Activated naive CD4-positive, alpha-beta T cell treated with anti-CD3 and anti-CD28 coated beads, Interleukin-2, amount 50 U/mL, for 72 hours (primary cell): Measurements from ENCODE around the gene ARPC4. TPM values are rescaled to one million over a fixed set of nuclear protein-coding genes. Genes with fewer than 3 reads are reported as not detected.
A peak's percentile ranks its signal among the peaks of the same experiment; 100 is the strongest.

Experiments
- ATAC-seq, 2 donors: fragments of 150-1000 bp; cut with Tn5 transposase; 2 replicates each; pipeline ENCODE4 v1.10.0; 2021; ENCODE audit warnings: mild to moderate bottlenecking in 2 of 2, moderate library complexity in 2 of 2
- DNase-seq, 2 donors: peaks; one replicate each; pipeline ENCODE4 v3.0.0; 2021 to 2022; ENCODE audit warnings: low spot score in 2 of 2
- H3K27ac Mint-ChIP-seq, 2 donors: one replicate each; pipeline ENCODE4 v1.8.0; 2022; ENCODE audit warnings: mild to moderate bottlenecking in 2 of 2, mixed read lengths in 2 of 2
- H3K36me3 Mint-ChIP-seq, 2 donors: one replicate each; pipeline ENCODE4 v1.8.0; 2022; ENCODE audit warnings: mixed read lengths in 2 of 2
- H3K9me3 Mint-ChIP-seq, 2 donors: one replicate each; pipeline ENCODE4 v1.8.0; 2022; ENCODE audit warnings: mixed read lengths in 2 of 2
- total RNA-seq, 2 donors: library from RNA; stranded (reverse); gene quantifications; one replicate each; pipeline ENCODE4 v1.2.3, GENCODE V29; 2022

The ARPC4 gene
- total RNA-seq, 2 donors from 2014 or later, result 125 to 265 TPM

DNA sequence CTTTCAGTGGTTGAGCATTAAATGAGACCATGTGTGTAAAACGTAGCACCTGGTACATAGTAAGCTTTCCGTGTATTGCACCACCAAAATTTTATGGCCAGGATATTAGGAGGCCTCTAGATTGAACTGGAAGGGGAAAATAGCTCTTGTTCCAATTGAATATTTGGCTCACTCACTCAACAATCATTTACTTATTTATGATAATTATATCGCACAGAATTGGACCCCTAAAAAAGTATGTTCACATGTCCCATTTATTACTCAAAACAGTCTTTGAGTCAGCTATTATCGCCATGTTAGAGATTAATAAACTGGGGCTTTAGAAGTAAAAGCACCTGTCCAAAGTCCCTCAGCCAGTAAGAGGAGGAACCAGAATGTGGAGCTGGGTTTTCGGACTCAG lies 12.1 kb downstream of the ARPC4 start:
- no peak overlapping the region for H3K27ac Mint-ChIP-seq
- no peaks in the 10 kb centered on the region for H3K9me3 Mint-ChIP-seq
- H3K36me3 Mint-ChIP-seq, result peaks cover 9 to 11% of the 10 kb centered on the region in 2 donors
- DNase-seq (no peak), ATAC-seq (no peak)

DNA sequence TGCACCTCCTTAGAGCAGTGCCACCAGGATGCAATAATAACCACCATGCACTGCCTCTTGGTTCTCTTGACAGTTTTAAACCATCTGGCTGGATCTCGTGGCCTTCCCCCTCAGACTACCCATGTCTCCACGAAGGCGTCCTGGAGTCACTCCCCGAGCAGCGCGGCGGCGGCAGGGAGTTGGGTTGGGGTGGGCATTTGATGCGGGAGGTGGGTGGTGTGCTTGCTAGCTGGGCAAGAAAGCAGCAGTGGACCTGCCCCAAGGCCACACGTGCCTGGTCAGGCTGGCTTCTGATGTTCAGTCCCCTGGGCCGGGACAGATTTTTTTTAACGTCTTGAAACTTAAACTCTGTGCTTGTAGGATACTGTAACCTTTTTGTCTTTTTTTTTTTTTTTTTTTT lies 13.3 kb downstream of the ARPC4 start:
- Mint-ChIP-seq H3K36me3 (peaks cover 13 to 14% of the 10 kb centered on the region in 2 donors), H3K9me3 (no peaks in the 10 kb centered on the region), H3K27ac (peak overlapping the region in 1 of 2 donors; percentile 34)
- no peak for DNase-seq
- no peak for ATAC-seq

DNA sequence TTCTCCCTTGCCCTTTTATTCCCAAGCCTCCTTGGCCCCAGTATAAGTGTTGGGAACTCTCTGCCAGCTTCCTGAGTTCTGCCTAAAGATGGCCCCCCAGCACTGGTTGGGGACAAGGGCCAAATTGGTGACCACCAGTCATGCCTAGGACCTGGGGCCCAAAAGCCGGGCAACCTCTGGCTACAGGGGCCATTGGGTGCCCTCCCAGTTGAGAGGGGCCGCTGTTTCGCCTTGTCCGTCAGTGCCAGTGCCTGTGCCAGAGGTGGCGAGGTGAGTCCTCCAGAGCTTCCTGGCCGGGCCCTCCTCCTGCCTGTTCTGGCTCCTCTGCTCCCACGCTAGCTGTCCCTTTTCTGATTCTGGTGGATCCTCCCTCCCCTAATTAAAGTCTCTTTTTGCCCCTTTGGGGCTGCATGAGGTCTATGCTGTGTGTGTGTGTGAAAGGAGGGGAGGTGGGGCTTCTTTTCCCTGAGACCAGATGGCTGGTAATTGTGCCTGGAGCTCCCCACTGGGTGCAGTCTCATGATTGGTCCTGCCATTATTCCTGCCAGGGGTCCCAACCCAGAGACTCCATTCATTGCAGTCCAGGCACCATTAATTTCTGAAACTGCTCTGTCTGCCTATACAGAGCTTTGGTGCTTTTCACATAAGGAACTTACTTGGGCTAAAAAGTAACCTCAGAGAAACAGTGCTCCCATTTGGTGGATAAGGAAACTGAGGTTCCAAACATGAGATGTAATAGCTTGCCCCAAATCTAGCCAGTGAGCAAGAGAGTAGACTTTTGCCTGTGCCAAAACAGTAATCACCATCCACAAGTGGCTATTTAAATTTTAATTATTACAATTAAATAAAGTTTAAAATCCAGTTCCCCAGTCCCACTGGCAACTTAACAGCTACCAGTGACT lies 14.1 kb downstream of the ARPC4 start:
- no peaks in the 10 kb centered on the region for H3K9me3 Mint-ChIP-seq
- no peak for ATAC-seq
- peaks cover 20 to 21% of the 10 kb centered on the region in 2 donors for H3K36me3 Mint-ChIP-seq
- peak overlapping the region in 1 of 2 donors; percentile 53 for H3K27ac Mint-ChIP-seq
- no peak for DNase-seq

DNA sequence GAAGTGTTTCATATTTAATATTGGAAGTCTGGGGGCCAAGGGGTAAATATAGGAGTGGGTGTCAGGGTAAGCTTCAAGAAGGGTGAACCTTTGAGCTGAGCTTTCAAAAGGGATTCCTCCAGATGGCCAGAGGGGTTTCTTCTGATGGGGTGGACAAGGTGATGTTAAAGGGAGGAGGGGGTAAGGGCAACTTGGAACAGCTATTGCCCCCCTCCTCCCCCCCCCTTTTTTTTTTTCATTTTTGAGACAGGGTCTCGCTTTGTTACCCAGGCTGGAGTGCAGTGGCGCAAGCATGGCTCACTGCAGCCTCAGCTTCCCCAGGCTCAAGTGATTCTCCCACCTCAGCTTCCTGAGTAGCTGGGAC lies 15.1 kb downstream of the ARPC4 start:
- H3K27ac Mint-ChIP-seq, result peak overlapping the region in 1 of 2 donors; percentile 92
- H3K36me3 Mint-ChIP-seq, result peaks cover 18 to 21% of the 10 kb centered on the region in 2 donors
- no peak for DNase-seq
- H3K9me3 Mint-ChIP-seq, result no peaks in the 10 kb centered on the region
- ATAC-seq, result no peak

DNA sequence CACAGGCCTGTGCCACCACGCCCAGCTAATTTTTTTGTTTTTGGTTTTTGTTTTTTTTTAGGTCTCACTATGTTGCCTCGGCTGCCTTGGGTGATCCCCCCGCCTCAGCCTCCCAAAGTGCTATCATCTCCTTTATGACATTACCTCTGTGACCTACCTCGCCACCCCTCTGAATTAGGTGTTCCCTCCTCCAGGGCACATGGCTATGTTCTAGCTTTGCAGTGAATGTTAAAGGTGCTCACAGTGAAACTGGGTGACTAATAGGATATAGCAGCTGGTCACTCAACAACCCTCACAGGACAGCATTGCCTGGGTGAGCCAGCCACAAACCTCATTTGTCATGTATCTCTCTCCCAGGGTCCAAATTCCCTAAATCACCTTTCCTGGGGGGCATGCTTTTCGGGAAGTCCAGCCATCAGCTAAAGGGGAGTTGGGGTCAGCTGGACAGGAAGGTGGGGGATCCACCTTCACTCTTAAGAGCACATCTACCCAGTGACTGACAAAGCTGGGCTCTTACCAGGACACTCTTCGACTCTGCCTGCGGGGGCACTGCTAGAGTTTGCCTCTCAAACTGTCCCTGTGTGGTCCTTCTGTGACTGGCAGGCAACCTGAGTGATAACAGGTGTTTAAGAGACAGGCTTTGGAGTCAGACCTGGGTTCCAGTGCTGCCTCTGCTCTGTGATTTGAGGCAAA lies 15.6 kb downstream of the ARPC4 start:
- peaks cover 13 to 21% of the 10 kb centered on the region in 2 donors for H3K36me3 Mint-ChIP-seq

DNA sequence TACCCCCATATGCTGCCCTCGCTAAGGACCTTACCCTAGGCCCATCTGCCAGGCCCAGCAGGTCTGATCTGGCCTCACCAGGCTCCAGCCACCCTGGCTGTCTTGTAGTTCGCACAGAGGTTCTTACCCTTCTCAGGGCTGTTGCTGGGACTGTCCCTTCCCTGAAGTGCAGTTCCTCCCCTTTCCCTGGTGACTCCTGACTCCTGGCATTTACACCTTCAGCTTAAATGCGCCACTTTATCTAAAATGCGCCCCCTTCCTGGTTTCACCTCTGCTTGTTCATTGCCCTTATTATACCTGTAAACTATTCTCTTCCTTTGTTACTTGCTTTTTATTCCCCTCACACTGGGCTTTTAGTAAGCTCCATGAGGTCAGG lies 16.3 kb downstream of the ARPC4 start:
- Mint-ChIP-seq H3K9me3 (no peaks in the 10 kb centered on the region), H3K36me3 (peaks cover 9 to 19% of the 10 kb centered on the region in 2 donors), H3K27ac (peak overlapping the region; percentile 90 to 92)
- ATAC-seq (peak; percentile 39 to 67), DNase-seq (peak in 1 of 2 donors; percentile 67)

More for the DNA sequence above, 15.6 kb downstream of the ARPC4 start:
- ATAC-seq (peak; percentile 75 to 86), DNase-seq (peak; percentile 54 to 69)
- Mint-ChIP-seq H3K27ac (peak overlapping the region; percentile 90 to 92), H3K9me3 (no peaks in the 10 kb centered on the region)

DNA sequence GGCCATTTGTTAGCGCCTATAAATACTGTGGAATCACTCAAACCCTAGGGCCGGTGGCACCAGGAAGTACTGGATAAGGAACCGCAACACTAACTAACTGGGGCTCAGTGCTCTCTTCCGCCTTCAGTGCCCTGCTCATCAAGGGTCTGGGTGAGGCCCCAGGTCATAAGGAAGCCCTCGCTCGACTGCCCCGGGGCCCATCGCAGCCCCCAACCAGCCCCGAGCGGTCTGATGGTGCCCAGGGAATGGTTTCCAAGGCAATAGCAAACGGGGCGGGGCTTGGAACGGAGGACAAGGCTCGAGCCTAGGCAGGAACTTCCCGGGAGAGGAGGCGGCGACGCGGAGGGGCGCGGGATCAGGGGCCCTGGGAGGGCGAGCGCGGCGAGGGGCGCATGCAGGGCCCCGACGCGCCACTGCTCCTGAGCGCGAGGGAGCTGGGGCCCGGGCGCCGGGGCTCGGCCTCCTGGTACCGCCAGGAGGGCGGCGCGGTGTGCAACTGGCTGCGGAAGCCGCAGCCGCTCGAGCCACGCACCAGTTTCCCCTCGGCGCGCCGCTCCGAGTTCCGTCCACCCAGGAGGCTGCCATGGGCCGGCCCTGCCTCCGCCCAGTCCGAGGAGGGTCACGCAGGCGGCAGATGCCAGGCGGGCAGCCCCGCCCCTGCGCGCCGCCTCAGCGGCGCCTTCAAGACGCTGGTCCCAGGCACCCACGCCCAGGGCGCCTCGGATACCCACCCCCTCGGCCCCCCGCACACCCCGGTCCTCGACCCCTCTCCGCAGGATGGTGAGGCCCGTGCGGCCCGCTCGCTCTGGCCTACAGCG lies 16.9 kb downstream of the ARPC4 start, which contains the start of gene TTLL3:
Gene TTLL3 (plus strand): TSS at position 648 of the 818 bp plus-strand sequence. CDS start 400 bp downstream, outside the sequence.
- peak within 1 kb of the TSS; percentile 90 to 92 for H3K27ac Mint-ChIP-seq
- H3K36me3 Mint-ChIP-seq, result peaks cover 9 to 19% of the 10 kb centered on the region in 2 donors
- DNase-seq, result peak in 1 of 2 donors; percentile 39
- peak; percentile 31 to 54 for ATAC-seq
- no peaks in the 10 kb centered on the region for H3K9me3 Mint-ChIP-seq

DNA sequence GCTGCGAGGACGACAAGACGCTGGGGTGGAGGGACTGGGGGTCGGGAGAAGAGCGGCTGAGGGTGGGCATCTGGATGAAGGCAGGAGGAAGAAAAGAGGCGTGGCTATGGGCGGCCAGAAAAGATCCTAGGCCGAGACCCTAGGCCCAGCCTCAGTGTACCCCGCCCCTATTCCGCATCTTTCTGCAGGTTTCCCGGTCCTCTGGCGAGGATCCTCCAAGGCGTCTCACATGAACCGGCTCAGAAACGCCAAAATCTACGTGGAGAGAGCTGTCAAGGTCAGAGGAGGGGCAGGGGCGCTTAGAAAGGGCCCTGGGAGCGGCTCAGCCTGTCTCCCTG lies 17.5 kb downstream of the ARPC4 start:
- DNase-seq (no peak), ATAC-seq (no peak)
- peaks cover 9 to 19% of the 10 kb centered on the region in 2 donors for H3K36me3 Mint-ChIP-seq
- peak overlapping the region in 1 of 2 donors; percentile 0 for H3K27ac Mint-ChIP-seq
- no peaks in the 10 kb centered on the region for H3K9me3 Mint-ChIP-seq

DNA sequence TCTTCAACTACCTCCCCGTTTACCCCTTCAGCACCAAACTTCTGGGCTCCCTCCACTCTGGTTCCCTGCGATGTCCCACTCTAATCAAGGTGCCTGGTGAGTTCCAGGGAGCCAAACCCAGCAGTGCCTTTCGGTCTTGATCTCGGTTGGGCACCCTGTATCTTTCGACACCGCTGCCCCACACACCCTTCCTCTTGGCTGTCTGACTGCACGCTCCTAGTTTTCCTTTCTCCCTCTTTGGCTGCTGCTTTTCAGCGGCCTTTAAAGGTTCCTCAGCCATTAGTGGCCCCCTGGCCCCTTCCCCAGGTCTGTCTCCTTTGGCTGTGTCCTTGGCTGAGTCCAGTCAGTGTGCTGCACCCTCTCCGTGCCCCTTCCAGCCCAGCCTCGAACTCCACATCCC lies 18.0 kb downstream of the ARPC4 start:
- Mint-ChIP-seq H3K9me3 (no peaks in the 10 kb centered on the region), H3K36me3 (peaks cover 9 to 19% of the 10 kb centered on the region in 2 donors), H3K27ac (peak overlapping the region; percentile 0)
- no peak for DNase-seq
- ATAC-seq, result no peak

DNA sequence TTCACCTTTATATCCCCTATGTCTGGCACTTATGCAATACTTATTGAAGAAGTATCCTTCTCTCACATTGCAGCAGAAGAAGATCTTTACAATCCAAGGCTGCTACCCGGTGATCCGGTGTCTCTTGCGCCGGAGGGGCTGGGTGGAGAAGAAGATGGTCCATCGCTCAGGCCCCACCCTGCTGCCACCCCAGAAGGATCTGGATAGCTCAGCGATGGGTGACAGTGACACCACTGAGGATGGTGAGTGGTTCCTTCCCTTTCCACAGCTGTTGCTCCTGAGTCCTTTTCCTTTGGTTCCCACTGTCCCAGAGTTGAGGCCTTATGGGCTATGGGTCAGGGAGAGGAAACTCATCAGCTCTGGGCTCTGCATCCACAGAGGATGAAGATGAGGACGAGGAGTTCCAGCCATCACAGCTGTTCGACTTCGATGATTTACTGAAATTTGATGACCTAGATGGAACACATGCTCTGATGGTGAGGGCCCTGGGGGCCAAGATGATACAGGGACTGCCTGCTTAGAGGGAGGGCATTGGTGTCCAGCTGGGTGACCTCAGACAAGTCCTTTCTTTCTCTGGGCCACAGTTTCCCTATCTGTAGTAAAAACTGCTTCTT lies 20.1 kb downstream of the ARPC4 start:
- H3K36me3 Mint-ChIP-seq, result peaks cover 9 to 19% of the 10 kb centered on the region in 2 donors
- H3K9me3 Mint-ChIP-seq, result no peaks in the 10 kb centered on the region
- peak overlapping the region in 1 of 2 donors; percentile 77 for H3K27ac Mint-ChIP-seq
- DNase-seq (no peak), ATAC-seq (no peak)

DNA sequence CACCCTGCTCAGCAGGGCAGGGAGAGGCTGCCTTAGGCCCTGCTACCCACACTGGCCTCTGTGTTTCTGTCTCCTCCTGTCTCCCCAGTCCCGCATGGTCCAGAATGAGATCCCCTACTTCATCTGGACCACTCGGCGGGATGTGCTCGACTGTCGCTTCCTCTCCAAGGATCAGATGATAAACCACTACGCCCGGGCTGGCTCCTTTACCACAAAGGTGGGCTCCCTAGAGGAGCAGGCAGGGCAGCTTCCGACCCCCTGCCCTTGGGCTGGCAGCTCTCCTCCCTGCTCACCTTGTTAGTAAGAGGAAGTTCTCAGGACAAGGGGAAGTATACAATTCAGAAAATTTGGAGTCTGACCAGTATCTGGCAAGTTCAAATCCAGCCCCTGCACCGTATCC lies 23.1 kb downstream of the ARPC4 start:
- peaks cover 8 to 18% of the 10 kb centered on the region in 2 donors for H3K36me3 Mint-ChIP-seq
- no peak for ATAC-seq
- H3K9me3 Mint-ChIP-seq, result no peaks in the 10 kb centered on the region
- DNase-seq, result no peak
- peak overlapping the region in 1 of 2 donors; percentile 6 for H3K27ac Mint-ChIP-seq

DNA sequence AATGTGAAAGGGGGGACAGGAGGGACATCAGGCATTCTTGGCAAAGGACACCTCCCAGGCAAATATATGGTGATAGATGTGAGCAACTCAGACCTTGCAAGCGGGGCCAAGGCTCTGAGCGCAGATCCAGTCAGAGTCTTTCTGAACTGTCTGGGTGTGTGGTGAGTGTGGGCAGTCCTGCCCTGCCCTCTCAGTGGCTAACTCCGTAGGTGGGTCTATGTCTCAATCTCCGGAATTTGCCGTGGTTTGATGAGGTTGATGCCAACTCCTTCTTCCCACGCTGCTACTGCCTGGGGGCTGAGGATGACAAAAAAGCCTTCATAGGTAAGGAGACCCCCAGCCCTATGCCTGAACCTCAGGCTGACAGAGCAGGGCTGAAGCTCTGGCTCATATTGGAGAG lies 24.6 kb downstream of the ARPC4 start:
- ATAC-seq (no peak), DNase-seq (no peak)
- Mint-ChIP-seq H3K27ac (peak overlapping the region in 1 of 2 donors; percentile 36), H3K9me3 (no peaks in the 10 kb centered on the region), H3K36me3 (peaks cover 0 to 12% of the 10 kb centered on the region in 2 donors)

DNA sequence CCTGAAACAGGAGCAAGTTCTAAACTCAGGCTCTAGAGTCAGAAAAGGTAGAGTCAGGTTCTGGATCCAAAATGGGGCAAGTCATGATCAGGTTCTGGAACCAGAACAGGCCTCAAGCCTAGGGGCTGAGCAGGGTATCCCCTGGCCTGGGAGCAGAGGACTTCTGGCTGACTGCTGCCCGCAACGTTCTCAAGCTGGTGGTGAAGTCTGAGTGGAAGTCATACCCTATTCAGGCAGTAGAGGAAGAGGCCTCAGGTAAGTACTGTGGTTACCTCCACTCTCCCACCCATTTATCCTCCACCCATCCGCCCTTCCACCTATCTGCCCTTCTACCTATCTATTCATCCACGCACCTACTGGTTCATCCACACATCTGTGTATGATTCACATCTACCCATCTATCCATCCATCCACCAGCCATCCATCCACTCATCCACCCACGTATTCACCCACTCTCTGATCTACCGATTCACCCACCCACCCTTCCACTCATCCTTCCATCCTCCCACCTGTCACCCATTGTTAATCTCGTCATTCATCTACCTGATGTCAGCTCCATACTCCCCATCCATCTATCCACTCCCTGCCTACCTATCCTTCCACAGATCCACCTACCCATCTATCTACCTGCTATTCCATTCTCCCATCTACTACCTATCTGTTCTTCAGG lies 25.9 kb downstream of the ARPC4 start:
- ATAC-seq (no peak), DNase-seq (no peak)
- H3K27ac Mint-ChIP-seq, result peak overlapping the region in 1 of 2 donors; percentile 1
- no peaks in the 10 kb centered on the region for H3K9me3 Mint-ChIP-seq
- H3K36me3 Mint-ChIP-seq, result peaks cover 0 to 6% of the 10 kb centered on the region in 2 donors

DNA sequence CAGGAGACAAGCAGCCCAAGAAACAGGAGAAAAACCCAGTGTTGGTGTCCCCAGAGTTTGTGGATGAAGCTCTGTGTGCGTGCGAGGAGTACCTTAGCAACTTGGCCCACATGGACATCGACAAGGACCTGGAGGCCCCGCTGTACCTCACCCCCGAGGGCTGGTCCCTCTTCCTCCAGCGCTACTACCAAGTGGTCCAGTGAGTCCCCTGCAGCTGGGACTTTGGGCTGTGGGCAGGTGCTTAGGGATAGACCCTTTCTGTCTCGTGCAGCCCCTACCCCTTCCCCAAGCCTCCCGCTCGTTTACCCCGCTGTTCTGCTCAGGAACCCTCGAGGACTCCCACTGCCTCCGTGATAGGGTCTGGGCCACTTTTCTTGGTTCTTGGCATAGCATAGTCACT lies 27.7 kb downstream of the ARPC4 start:
- Mint-ChIP-seq H3K9me3 (no peaks in the 10 kb centered on the region), H3K27ac (peak overlapping the region in 1 of 2 donors; percentile 5), H3K36me3 (peaks cover 0 to 6% of the 10 kb centered on the region in 2 donors)
- ATAC-seq, result peak in 1 of 2 donors; percentile 16
- no peak for DNase-seq

DNA sequence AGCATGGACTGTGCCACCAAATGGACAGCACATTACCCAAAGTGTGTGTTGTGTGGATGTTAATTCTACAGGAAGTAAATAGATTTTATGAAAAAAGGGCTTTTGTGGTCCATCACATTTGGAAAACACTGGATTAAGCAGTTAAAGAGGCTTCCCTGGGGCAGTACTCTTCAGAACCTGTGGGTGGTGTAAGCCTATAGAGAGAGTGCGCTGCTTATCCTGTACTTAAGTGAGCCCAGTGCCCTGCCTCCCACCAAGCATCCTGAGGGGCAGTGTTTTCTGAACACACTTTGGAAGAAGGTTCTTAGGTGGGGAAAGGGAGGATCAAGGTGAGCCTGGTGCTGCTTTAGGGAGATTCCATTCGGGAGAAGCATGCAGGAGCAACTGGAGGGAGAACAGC lies 28.1 kb downstream of the ARPC4 start:
- DNase-seq (no peak), ATAC-seq (peak; percentile 32 to 40)
- Mint-ChIP-seq H3K9me3 (no peaks in the 10 kb centered on the region), H3K36me3 (peaks cover 0 to 6% of the 10 kb centered on the region in 2 donors), H3K27ac (peak overlapping the region in 1 of 2 donors; percentile 5)
